ENCODE data around the gene PMAIP1. TPM values are rescaled to one million over a fixed set of nuclear protein-coding genes. Genes with fewer than 3 reads are reported as not detected.

Gene PMAIP1
- total and polyA plus RNA-seq, 2 of the 8 experiments (the other 6 are each of a cell fraction or from before 2014, with no cell fraction given): 51.7 to 84.1 TPM

DNA sequence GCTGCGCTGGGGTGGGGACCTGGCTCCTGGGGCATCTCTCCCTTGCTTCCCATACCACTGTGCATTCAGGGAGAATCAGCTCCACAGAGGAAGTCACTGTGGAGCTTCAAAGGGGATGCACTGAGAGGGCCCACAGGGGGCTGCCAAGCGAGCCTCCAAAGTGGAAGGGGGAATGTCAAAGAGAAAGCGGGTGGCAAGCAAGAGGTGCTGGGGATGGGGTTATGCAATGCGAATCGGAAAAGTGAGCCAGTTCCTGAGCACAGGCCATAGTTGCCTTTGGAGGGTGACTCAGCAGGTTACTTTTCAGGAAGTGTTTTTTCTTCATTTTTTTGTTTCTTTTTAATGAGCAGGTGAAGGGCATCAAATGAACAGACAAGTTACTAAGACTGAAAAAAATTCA, 17.6 kb downstream of the PMAIP1 start:
- Histone ChIP-seq H4K91ac (replicated peaks; ENCODE audit: insufficient read length, low read length) (no peak overlapping the region), H2BK20ac (ENCODE audit: low read length) (no peak overlapping the region), H3K4ac (replicated peaks; ENCODE audit: insufficient read length, low read depth, low read length) (no peak overlapping the region), H3K9me3 (ENCODE audit: insufficient read depth in 2 of 2, low read depth in 1 of 2, low read length in 1 of 2) (no peaks in the 10 kb centered on the region), H2AFZ (ENCODE audit: low read length) (peak overlapping the region; percentile 7; the same call in 1 of the 2 replicates), H3K9ac (replicated peaks in 1 of 4; ENCODE audit: extremely low read depth in 1 of 4, low read depth in 3 of 4, low read length in 3 of 4) (no peak overlapping the region), H3K27me3 (replicated peaks in 1 of 4; ENCODE audit: control insufficient read depth in 3 of 4, extremely low read depth in 1 of 4, insufficient read depth in 3 of 4, low read length in 3 of 4) (no peaks in the 10 kb centered on the region), H3K18ac (ENCODE audit: extremely low read depth, low read length) (0 out of 2 replicates have a peak overlapping the region, but pooled peaks have one; percentile 48), H3K27ac (ENCODE audit: low read depth, low read length) (no peak overlapping the region), H2BK12ac (ENCODE audit: low read depth, low read length) (no peak overlapping the region), H2BK120ac (replicated peaks; ENCODE audit: low read depth, low read length) (no peak overlapping the region), H3K4me3 (ENCODE audit: extremely low read depth in 1 of 4, insufficient read depth in 2 of 4, low read depth in 3 of 4, low read length in 4 of 4) (no peak overlapping the region), H3K23ac (ENCODE audit: insufficient read length) (no peak overlapping the region), H3K79me2 (ENCODE audit: control insufficient read depth in 1 of 2, insufficient read depth in 2 of 2, low read length in 2 of 2) (no peaks in the 10 kb centered on the region), H3K36me3 (ENCODE audit: control insufficient read depth in 2 of 4, insufficient read depth in 4 of 4, low read length in 3 of 4) (no peaks in the 10 kb centered on the region), H4K8ac (ENCODE audit: extremely low read depth, insufficient read depth, low read length) (no peak overlapping the region; the same call in 1 of the 2 replicates), H3K23me2 (ENCODE audit: low read depth, low read length) (no peaks in the 10 kb centered on the region), H2AK5ac (ENCODE audit: low read depth, low read length) (no peak overlapping the region), H4K20me1 (replicated peaks in 1 of 2; ENCODE audit: control insufficient read depth in 1 of 2, insufficient read depth in 2 of 2, low read length in 2 of 2) (no peaks in the 10 kb centered on the region), H3K4me2 (ENCODE audit: insufficient read depth in 1 of 2, low read depth in 2 of 2, low read length in 2 of 2) (no peak overlapping the region), H2BK5ac (ENCODE audit: low read depth, low read length) (no peak overlapping the region), H2BK15ac (ENCODE audit: low read length) (0 out of 2 replicates have a peak overlapping the region, but pooled peaks have one; percentile 81), H4K5ac (ENCODE audit: insufficient read length, low read depth, low read length) (no peak overlapping the region), H3K14ac (ENCODE audit: insufficient read length) (no peak overlapping the region), H3K79me1 (ENCODE audit: low read depth, low read length) (no peaks in the 10 kb centered on the region), H3K56ac (replicated peaks; ENCODE audit: insufficient read length, low read depth, low read length) (no peak overlapping the region), H3K4me1 (replicated peaks in 1 of 4; ENCODE audit: control insufficient read depth in 3 of 4, insufficient read depth in 4 of 4, low read length in 3 of 4) (peaks cover 0 to 6% (median 2%) of the 10 kb centered on the region in 4 experiments; a peak in 3 of 7 replicates)
- CTCF ChIA-PET (ENCODE audit: partially characterized antibody): interaction anchor here (0.9 kb wide), 1 partner anchor 70 kb away, joined by 3 read pairs; no protein-coding TSS in a partner anchor
- FAIRE-seq: no peak
- POLR2A ChIA-PET (ENCODE audit: partially characterized antibody): interaction anchor here (1.4 kb wide), 1 partner anchor 11 kb away, joined by 3 read pairs; no protein-coding TSS in a partner anchor
- DNase-seq (ENCODE audit: low read depth in 1 of 2, low spot score in 2 of 2): peak in 1 of 2 experiments; percentile 43
- WGBS, 2 experiments (ENCODE audit: extremely low coverage in 1 of 2, insufficient coverage in 1 of 2, insufficient read length in 1 of 2, insufficient replicate concordance in 2 of 2, low coverage in 1 of 2, low lambda C conversion rate in 2 of 2, missing lambda C conversion rate in 1 of 2): 76% methylated on average over 5 of the region's 5 CpGs; no CpG with 5 or more reads in 1 of the 2 experiments
- peak; percentile 42 for TF ChIP-seq MAFK (IDR thresholded peaks at IDR 0.05; ENCODE audit: low read depth, low read length)
- peak; percentile 69; the same call in 1 of the 2 replicates for TF ChIP-seq BACH1 (IDR thresholded peaks at IDR 0.05; ENCODE audit: low read length)
- TF ChIP-seq BRCA1 (IDR thresholded peaks at IDR 0.05; ENCODE audit: low read depth, low read length): no peak
- TF ChIP-seq SP4 (IDR thresholded peaks at IDR 0.05; ENCODE audit: low read length): no peak
- 0 out of 2 replicates have a peak, but pooled peaks have one; percentile 37 for TF ChIP-seq CEBPB (IDR thresholded peaks at IDR 0.05; ENCODE audit: low read depth, low read length)
- no peak for TF ChIP-seq KDM5A (IDR thresholded peaks at IDR 0.05; ENCODE audit: low read length)
